Measurements from ENCODE around the gene UBE2H. TPM values are rescaled to one million over a fixed set of nuclear protein-coding genes. Genes with fewer than 3 reads are reported as not detected.

The UBE2H gene
- total and polyA plus RNA-seq, 2 of the 4 experiments (the other 2 are of a cell fraction), result 34.6 to 49.4 TPM

- Histone ChIP-seq H4K91ac (ENCODE audit: insufficient read depth, low read depth, low read length) (no peak overlapping the region), H3K56ac (ENCODE audit: extremely low read depth, insufficient read depth, low read length) (no peak overlapping the region), H3K4me3 (ENCODE audit: insufficient read depth, low read depth, low read length) (no peak overlapping the region), H4K20me1 (ENCODE audit: insufficient read depth, low read length) (peaks cover 43% of the 10 kb centered on the region), H2AK5ac (ENCODE audit: low read depth, low read length) (no peak overlapping the region), H3K4ac (ENCODE audit: low read depth, low read length) (no peak overlapping the region), H3K4me2 (ENCODE audit: low read depth, low read length) (no peak overlapping the region), H3K27me3 (ENCODE audit: control insufficient read depth, insufficient read depth, low read length) (no peaks in the 10 kb centered on the region), H3K27ac (ENCODE audit: insufficient read depth, low read length) (no peak overlapping the region), H4K5ac (ENCODE audit: low read depth, low read length) (no peak overlapping the region), H3K18ac (ENCODE audit: low read depth, low read length) (no peak overlapping the region), H3K9me3 (ENCODE audit: control insufficient read depth, insufficient read depth, low read length) (no peaks in the 10 kb centered on the region), H3K36me3 (ENCODE audit: control insufficient read depth, insufficient read depth, low read length) (peaks cover 17% of the 10 kb centered on the region), H3K4me1 (ENCODE audit: control insufficient read depth, insufficient read depth, low read length) (no peaks in the 10 kb centered on the region; the same call in 1 of the 2 replicates), H3K23ac (ENCODE audit: low read depth, low read length) (no peak overlapping the region), H2AK9ac (replicated peaks; ENCODE audit: low read depth, low read length, poor library complexity) (no peak overlapping the region), H3K9ac (ENCODE audit: low read depth, low read length) (no peak overlapping the region), H2BK15ac (ENCODE audit: low read depth, low read length) (no peak overlapping the region), H2AFZ (replicated peaks; ENCODE audit: low read length, poor library complexity) (no peak overlapping the region), H2BK5ac (ENCODE audit: low read depth, low read length, poor library complexity, severe bottlenecking) (no peak overlapping the region), H4K8ac (ENCODE audit: low read depth in 2 of 2, low read length in 2 of 2) (0 out of 4 replicates have a peak overlapping the region, but pooled peaks of 1 of the 2 experiments have one; percentile 13), H3K9me1 (ENCODE audit: insufficient read depth, low read length) (peaks cover 5% of the 10 kb centered on the region), H3K79me1 (ENCODE audit: low read depth in 1 of 2, low read length in 2 of 2) (peaks cover 31 to 67% of the 10 kb centered on the region in 2 experiments), H2BK20ac (ENCODE audit: low read depth, low read length) (no peak overlapping the region), H2BK120ac (ENCODE audit: low read depth, low read length) (no peak overlapping the region), H3K14ac (replicated peaks; ENCODE audit: low read depth, low read length) (no peak overlapping the region; the same call in 1 of the 2 replicates)
- TF ChIP-seq ELK1 (IDR thresholded peaks at IDR 0.05; ENCODE audit: borderline replicate concordance, low read depth, low read length) (no peak), CTCF (conservative IDR thresholded peaks at IDR 0.05; ENCODE audit: low read depth, low read length) (no peak), USF2 (IDR thresholded peaks at IDR 0.05; ENCODE audit: low read depth, low read length) (no peak), FOS (IDR thresholded peaks at IDR 0.05; ENCODE audit: low read depth, low read length) (no peak), NFE2L2 (IDR thresholded peaks at IDR 0.05; ENCODE audit: low read depth, low read length) (no peak), MAFK (IDR thresholded peaks at IDR 0.05; ENCODE audit: low read depth, low read length) (no peak), CHD1 (IDR thresholded peaks at IDR 0.05; ENCODE audit: low read depth, low read length) (no peak)
- dilution Hi-C loops (cut with HindIII; ENCODE audit: low sequenced_read_pairs, unreplicated experiment) (no loop called here), in situ Hi-C loops (cut with MboI; ENCODE audit: low sequenced_read_pairs) (no loop called here), intact Hi-C loops (cut with micrococcal nuclease) (no loop called here)
- CTCF ChIA-PET, result no interaction called here
- POLR2A ChIA-PET (ENCODE audit: unreplicated experiment), result no interaction called here
- BruUV-seq (replicated peaks), result no TSS peak
- no peak for ATAC-seq (ENCODE audit: low read depth)
- no CpG with 5 or more reads among the region's 6 CpGs for WGBS, 2 experiments (ENCODE audit: extremely low coverage in 2 of 2, insufficient read length in 1 of 2)
- peak; percentile 38 for DNase-seq
Observed at GRCh38 chr7:129896568-129897382, 56.0 kb downstream of the UBE2H start.

All from IMR-90 (cell line).